GM12874 (cell line): ENCODE data around the gene TRMT112.

Source experiments
- CTCF ChIP-seq: IDR thresholded peaks from 2 replicates; pipeline ENCODE4 v1.5.1; 2011; ENCODE audit warnings: low read depth, mild to moderate bottlenecking, control low read depth, low read length, moderate library complexity; ENCODE audit not compliant: insufficient read depth

TRMT112 gene

GRCh38 chr11:64324692-64325469 lies 7.5 kb upstream of the TRMT112 start:
- no peak for TF ChIP-seq CTCF

GRCh38 chr11:64323373-64323772 lies 6.0 kb upstream of the TRMT112 start:
- TF ChIP-seq CTCF = no peak

GRCh38 chr11:64322925-64323260 lies 5.5 kb upstream of the TRMT112 start:
- TF ChIP-seq CTCF = no peak

- no peak for TF ChIP-seq CTCF
Measured at GRCh38 chr11:64321533-64321932, 4.2 kb upstream of the TRMT112 start.

- TF ChIP-seq CTCF = no peak
Measured at GRCh38 chr11:64321026-64321425, 3.7 kb upstream of the TRMT112 start.

- no peak for TF ChIP-seq CTCF
Measured at GRCh38 chr11:64320556-64320955, 3.2 kb upstream of the TRMT112 start.

- TF ChIP-seq CTCF = no peak
Measured at GRCh38 chr11:64318766-64319761, 1.7 kb upstream of the TRMT112 start.
